Vagina (tissue), 2 donors: ENCODE data around the gene KLHL29.

Source experiments
- POLR2AphosphoS5 ChIP-seq, 2 donors: sonication (generic); formaldehyde crosslinking; IDR thresholded peaks; one replicate each; pipeline ENCODE4 v1.9.0; 2017; ENCODE audit warnings: antibody characterized with exemption in 2 of 2, mild to moderate bottlenecking in 2 of 2, low read depth in 1 of 2; ENCODE audit not compliant: insufficient read depth in 1 of 2
- TF ChIP-seq, protein P1 (sequence below), 3 experiments: fragments of 450-650 bp in 2 of 3; fragments of 200-600 bp in 1 of 3; sonication (generic) in 1 of 3; IDR thresholded peaks; one replicate each; pipeline ENCODE4 v1.5.1; 2017 to 2019; ENCODE audit warnings: antibody characterized with exemption in 3 of 3, mild to moderate bottlenecking in 2 of 3, moderate library complexity in 2 of 3

DNA sequence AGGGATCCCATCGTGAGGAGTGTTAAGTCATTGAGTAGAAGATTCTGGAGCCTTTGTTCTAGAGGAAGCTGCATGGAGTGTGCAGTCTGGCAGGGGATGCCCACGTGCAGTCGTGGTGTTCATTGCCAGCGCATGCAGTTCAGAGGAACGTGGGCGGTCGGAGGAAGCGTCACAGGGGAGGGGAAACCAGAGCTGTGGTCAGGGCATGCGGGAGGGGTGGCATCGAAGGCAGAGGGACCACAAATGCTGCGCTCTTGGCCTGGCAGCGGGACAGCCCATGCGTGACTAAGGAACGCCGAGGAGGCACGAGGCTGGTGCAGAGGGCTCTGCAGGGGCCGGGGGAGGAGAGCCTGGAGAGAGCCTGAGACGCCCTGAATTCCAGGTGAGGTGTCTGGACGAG, 141.1 kb downstream of the KLHL29 start:
- no peak for TF ChIP-seq POLR2AphosphoS5 (IDR thresholded peaks at IDR 0.05; ENCODE audit: insufficient read depth in 1 of 2, low read depth in 1 of 2)
- TF ChIP-seq, protein P1, sequence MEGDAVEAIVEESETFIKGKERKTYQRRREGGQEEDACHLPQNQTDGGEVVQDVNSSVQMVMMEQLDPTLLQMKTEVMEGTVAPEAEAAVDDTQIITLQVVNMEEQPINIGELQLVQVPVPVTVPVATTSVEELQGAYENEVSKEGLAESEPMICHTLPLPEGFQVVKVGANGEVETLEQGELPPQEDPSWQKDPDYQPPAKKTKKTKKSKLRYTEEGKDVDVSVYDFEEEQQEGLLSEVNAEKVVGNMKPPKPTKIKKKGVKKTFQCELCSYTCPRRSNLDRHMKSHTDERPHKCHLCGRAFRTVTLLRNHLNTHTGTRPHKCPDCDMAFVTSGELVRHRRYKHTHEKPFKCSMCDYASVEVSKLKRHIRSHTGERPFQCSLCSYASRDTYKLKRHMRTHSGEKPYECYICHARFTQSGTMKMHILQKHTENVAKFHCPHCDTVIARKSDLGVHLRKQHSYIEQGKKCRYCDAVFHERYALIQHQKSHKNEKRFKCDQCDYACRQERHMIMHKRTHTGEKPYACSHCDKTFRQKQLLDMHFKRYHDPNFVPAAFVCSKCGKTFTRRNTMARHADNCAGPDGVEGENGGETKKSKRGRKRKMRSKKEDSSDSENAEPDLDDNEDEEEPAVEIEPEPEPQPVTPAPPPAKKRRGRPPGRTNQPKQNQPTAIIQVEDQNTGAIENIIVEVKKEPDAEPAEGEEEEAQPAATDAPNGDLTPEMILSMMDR (IDR thresholded peaks at IDR 0.05) = no peak
